Colonic mucosa (tissue), 4 donors: ENCODE measurements around the gene TANGO2. TPM values are rescaled to one million over a fixed set of nuclear protein-coding genes. Genes with fewer than 3 reads are reported as not detected.

ENCODE experiments used
- DNase-seq: peaks from one replicate; pipeline ENCODE4 v3.0.0-alpha.2; 2020
- H3K27ac ChIP-seq: fragments of 200-600 bp; one replicate; pipeline ENCODE4 v1.8.0; 2021
- H3K27me3 ChIP-seq: fragments of 200-600 bp; one replicate; pipeline ENCODE4 v1.8.0; 2021
- H3K36me3 ChIP-seq: fragments of 200-600 bp; one replicate; pipeline ENCODE4 v1.8.0; 2021
- H3K4me1 ChIP-seq: fragments of 200-600 bp; one replicate; pipeline ENCODE4 v1.8.0; 2021; ENCODE audit warnings: mild to moderate bottlenecking
- H3K4me3 ChIP-seq: fragments of 200-600 bp; one replicate; pipeline ENCODE4 v1.8.0; 2021
- H3K9ac ChIP-seq, 2 donors: one replicate each; pipeline ENCODE4 v1.7.0; 2013; ENCODE audit warnings: control low read depth in 2 of 2, low read depth in 2 of 2, low read length in 2 of 2
- H3K9me3 ChIP-seq: fragments of 200-600 bp; one replicate; pipeline ENCODE4 v1.8.0; 2021
- intact Hi-C: fragments of 100-400 bp; cut with DNase I; formaldehyde crosslinking; loops from one replicate; pipeline ENCODE4 v1.14.1; 2022
- total RNA-seq, 2 donors: library from RNA; stranded (reverse); fragmentation: NEBNext Ultra II Directional in 1 of 2; extraction: Animal tissue kit (Norgen Biotek cat#: 25700) in 1 of 2; gene quantifications; one replicate each; pipeline ENCODE4 v1.2.1, GENCODE V29; 2021
- TF ChIP-seq, protein P1 (sequence below): fragments of 200-600 bp; IDR thresholded peaks from one replicate; pipeline ENCODE4 v1.8.0; 2022; ENCODE audit warnings: antibody characterized with exemption, mild to moderate bottlenecking
- donor health status: healthy.
- donor health status: DM: no; HTN: no; CAD: no.
- donor health status: DM: no; HTN: no; CAD: no.

TANGO2 gene
- total RNA-seq, 2 donors from 2014 or later: 22.1 to 34.1 TPM

DNA sequence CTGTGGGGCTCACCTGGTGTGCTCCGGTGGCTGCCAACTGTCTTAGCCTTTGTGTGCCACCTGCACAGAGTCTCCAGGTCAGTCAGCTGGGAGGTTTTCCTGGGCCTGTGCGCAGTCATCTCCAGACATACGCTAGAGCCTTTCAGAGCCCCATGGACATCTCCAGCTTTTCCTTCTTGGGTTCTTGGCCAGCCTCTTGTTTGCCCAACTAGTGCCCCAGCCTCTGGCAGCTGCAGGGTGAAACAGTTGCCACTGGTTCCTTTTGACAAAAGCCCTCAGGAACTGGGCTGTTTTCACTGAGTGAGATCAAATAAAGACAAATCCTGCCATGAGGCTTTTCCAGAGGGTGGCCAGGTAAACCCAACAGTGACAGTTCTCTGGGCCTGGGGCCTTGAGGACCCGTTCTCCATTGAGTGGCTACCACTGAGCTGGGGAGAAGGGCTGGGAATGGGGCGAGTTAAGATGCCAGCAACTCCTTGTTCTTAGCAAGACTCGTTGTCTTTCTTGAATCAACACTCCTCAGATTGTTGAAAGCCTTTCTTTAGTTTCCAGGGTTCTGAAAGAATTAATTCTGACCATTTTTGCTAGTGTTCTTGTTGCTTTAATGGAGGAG, 78.3 kb downstream of the TANGO2 start:
- H3K9me3 ChIP-seq: no peaks in the 10 kb centered on the region
- no peak overlapping the region for H3K27ac ChIP-seq
- no peak for DNase-seq
- TF ChIP-seq, protein P1, sequence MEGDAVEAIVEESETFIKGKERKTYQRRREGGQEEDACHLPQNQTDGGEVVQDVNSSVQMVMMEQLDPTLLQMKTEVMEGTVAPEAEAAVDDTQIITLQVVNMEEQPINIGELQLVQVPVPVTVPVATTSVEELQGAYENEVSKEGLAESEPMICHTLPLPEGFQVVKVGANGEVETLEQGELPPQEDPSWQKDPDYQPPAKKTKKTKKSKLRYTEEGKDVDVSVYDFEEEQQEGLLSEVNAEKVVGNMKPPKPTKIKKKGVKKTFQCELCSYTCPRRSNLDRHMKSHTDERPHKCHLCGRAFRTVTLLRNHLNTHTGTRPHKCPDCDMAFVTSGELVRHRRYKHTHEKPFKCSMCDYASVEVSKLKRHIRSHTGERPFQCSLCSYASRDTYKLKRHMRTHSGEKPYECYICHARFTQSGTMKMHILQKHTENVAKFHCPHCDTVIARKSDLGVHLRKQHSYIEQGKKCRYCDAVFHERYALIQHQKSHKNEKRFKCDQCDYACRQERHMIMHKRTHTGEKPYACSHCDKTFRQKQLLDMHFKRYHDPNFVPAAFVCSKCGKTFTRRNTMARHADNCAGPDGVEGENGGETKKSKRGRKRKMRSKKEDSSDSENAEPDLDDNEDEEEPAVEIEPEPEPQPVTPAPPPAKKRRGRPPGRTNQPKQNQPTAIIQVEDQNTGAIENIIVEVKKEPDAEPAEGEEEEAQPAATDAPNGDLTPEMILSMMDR: no peak
- no peaks in the 10 kb centered on the region for H3K27me3 ChIP-seq
- peaks cover 22% of the 10 kb centered on the region for H3K36me3 ChIP-seq
- intact Hi-C loops: no loop called here
- no peaks in the 10 kb centered on the region for H3K4me1 ChIP-seq
- no peak overlapping the region for H3K4me3 ChIP-seq
- H3K9ac ChIP-seq: no peak overlapping the region

DNA sequence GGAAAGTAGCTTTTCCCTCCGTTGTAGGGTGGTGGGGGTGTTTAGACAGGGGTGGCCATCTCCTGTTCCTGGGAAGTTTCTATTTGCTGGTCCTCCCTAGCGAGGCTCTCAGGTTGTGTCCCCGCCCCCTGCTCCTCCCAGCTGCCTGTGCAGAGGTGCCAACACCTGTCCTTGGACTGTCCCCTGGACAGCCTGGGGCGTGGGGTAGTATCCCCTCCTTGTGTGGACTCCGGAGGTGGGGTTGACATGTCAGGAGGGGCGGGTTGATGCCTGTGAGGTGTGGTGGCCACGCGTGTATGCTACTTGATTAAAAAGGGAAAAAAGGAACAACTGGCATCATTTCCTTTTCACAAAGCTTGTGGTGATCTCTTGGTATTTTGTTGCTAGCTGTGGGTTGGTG, 80.7 kb downstream of the TANGO2 start:
- no peak overlapping the region for H3K9ac ChIP-seq
- no peak overlapping the region for H3K4me3 ChIP-seq
- no peak for DNase-seq
- TF ChIP-seq, protein P1: no peak
- H3K9me3 ChIP-seq: no peaks in the 10 kb centered on the region
- intact Hi-C loops: no loop called here
- peaks cover 24% of the 10 kb centered on the region for H3K36me3 ChIP-seq
- H3K27me3 ChIP-seq: no peaks in the 10 kb centered on the region
- H3K27ac ChIP-seq: no peak overlapping the region
- H3K4me1 ChIP-seq: no peaks in the 10 kb centered on the region

DNA sequence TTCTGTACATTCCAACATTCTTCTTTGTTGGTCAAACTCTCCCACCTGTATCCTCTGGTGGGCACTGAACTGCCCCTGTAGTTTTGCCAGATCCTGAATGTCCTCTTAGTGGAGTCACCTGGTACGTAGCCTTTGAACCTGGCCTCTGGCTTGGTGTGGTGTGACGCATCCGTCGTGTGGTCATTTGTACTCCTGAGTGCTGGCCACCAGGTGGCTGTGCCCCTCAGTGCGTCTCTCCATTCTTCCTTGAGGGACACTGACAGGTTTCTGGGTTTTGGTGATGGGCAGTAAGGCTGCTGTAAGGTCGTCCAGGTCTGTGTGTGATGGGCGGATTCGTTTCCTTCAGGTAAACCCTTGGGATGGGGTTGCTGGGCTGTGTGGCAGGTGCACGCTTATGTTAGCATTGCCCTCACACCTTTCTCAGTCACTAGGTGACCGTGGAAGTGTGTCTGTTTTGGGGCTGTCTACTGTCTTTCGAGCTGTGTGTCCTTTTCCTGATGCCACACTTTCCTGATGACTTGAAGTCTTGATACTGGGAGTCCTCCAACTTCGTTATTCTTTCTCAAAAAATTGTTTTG, 81.4 kb downstream of the TANGO2 start:
- DNase-seq: no peak
- H3K4me3 ChIP-seq: no peak overlapping the region
- no peak overlapping the region for H3K9ac ChIP-seq
- intact Hi-C loops: no loop called here
- no peaks in the 10 kb centered on the region for H3K9me3 ChIP-seq
- TF ChIP-seq, protein P1: no peak
- H3K27me3 ChIP-seq: no peaks in the 10 kb centered on the region
- H3K4me1 ChIP-seq: no peaks in the 10 kb centered on the region
- H3K36me3 ChIP-seq: peaks cover 26% of the 10 kb centered on the region
- no peak overlapping the region for H3K27ac ChIP-seq

DNA sequence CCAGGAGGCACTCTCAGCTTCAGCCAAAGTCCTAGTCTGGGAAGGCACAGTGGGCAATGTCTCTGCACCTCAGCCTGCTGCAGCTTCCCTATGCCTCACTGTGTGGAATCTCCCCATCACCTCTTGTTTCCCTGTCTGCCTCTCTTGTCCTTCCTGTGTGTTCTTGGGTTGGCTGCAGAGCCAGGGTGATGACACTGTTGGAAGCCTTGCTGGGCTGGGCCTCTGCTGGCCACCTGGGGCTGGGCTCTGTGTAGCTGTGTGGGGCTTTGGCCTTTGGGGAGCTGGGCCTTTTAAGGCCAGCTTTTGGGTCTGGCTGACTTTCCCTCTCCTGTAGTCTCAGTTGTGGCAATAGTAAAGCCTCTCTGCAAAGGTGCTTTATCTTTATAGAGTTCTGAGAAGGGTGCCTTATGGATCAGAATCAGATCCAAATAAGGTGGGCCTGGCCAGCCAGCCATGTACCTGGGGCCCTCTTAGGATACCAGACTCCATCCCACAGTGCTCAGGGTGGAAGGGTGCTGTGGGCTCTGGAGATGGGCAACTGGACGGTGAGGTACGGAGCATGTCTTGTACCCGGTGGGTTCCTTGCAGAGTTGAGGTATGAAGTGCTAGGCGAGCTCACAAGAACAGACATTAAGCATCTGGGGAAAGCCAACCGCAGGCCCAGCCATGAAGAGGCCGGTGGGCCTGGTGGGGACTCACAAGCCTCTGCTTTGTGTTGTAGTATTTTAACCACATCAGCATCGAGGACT, 84.7 kb downstream of the TANGO2 start:
- intact Hi-C loops: no loop called here
- peaks cover 24% of the 10 kb centered on the region for H3K36me3 ChIP-seq
- H3K4me1 ChIP-seq: no peaks in the 10 kb centered on the region
- no peak overlapping the region for H3K27ac ChIP-seq
- DNase-seq: no peak
- H3K27me3 ChIP-seq: no peaks in the 10 kb centered on the region
- no peak overlapping the region for H3K9ac ChIP-seq
- no peak overlapping the region for H3K4me3 ChIP-seq
- H3K9me3 ChIP-seq: no peaks in the 10 kb centered on the region
- TF ChIP-seq, protein P1: no peak

DNA sequence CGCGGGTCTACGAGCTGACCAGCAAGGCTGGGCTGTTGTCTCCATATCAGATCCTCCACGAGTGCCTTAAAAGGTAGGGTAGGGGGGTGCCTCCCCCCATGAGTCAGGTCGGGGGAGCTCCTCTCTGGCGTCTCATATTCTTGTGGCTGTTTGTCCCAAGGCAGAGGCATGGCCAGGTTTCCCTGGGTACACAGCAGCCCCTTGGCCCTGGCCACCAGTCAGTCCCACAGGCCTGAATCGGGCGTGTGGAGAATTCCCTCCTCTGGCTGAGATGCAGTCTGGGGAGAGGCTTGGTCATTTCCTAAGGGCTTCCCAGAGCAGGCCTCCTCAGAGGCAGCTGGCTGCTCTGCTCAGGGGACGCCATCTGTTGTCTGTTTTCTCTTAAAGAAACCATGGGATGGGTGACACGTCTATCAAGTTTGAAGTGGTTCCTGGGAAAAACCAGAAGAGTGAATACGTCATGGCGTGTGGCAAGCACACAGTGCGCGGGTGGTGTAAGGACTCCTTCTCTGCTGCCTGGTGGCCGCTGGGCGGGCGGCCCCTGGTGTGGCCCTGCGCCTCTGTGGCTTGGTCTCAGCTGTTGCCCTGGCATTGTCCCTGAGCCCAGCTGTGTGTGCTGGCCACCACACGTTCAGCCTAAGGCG, 85.4 kb downstream of the TANGO2 start:
- no peaks in the 10 kb centered on the region for H3K9me3 ChIP-seq
- peaks cover 23% of the 10 kb centered on the region for H3K36me3 ChIP-seq
- TF ChIP-seq, protein P1: no peak
- H3K27me3 ChIP-seq: no peaks in the 10 kb centered on the region
- no peak for DNase-seq
- H3K4me3 ChIP-seq: no peak overlapping the region
- H3K27ac ChIP-seq: no peak overlapping the region
- intact Hi-C loops: no loop called here
- H3K9ac ChIP-seq: no peak overlapping the region
- no peaks in the 10 kb centered on the region for H3K4me1 ChIP-seq
